Stomach smooth muscle (tissue), 2 donors: ENCODE data around the gene AP1AR.

Source experiments
- H3K27ac ChIP-seq: one replicate; pipeline ENCODE4 v1.7.0; 2013; ENCODE audit warnings: mild to moderate bottlenecking, low read length, inconsistent platforms
- H3K27me3 ChIP-seq, 2 donors: one replicate each; pipeline ENCODE4 v1.7.0; 2013; ENCODE audit warnings: low read length in 2 of 2; ENCODE audit not compliant: insufficient read depth in 2 of 2, control insufficient read depth in 1 of 2
- H3K36me3 ChIP-seq, 2 donors: one replicate each; pipeline ENCODE4 v1.7.0; 2013; ENCODE audit warnings: low read length in 2 of 2; ENCODE audit not compliant: control insufficient read depth in 2 of 2, insufficient read depth in 2 of 2
- H3K4me1 ChIP-seq: one replicate; pipeline ENCODE4 v1.7.0; 2013; ENCODE audit warnings: low read length; ENCODE audit not compliant: control insufficient read depth, insufficient read depth
- H3K4me3 ChIP-seq, 2 donors: one replicate each; pipeline ENCODE4 v1.7.0; 2013; ENCODE audit warnings: low read length in 2 of 2
- H3K9ac ChIP-seq, 2 donors: one replicate each; pipeline ENCODE4 v1.7.0; 2013; ENCODE audit warnings: low read length in 2 of 2, mild to moderate bottlenecking in 1 of 2
- H3K9me3 ChIP-seq, 2 donors: one replicate each; pipeline ENCODE4 v1.7.0; 2013; ENCODE audit warnings: low read length in 2 of 2; ENCODE audit not compliant: control insufficient read depth in 2 of 2
- donor health status: healthy.
- donor health status: Pancreatic carcinoma.

AP1AR gene

GRCh38 chr4:112257098-112257497 lies 25.5 kb downstream of the AP1AR start:
- Histone ChIP-seq H3K9ac (no peak overlapping the region), H3K4me1 (no peaks in the 10 kb centered on the region), H3K27me3 (no peaks in the 10 kb centered on the region), H3K9me3 (no peaks in the 10 kb centered on the region), H3K27ac (no peak overlapping the region), H3K36me3 (peaks cover 2 to 4% of the 10 kb centered on the region in 2 donors), H3K4me3 (no peak overlapping the region)

DNA sequence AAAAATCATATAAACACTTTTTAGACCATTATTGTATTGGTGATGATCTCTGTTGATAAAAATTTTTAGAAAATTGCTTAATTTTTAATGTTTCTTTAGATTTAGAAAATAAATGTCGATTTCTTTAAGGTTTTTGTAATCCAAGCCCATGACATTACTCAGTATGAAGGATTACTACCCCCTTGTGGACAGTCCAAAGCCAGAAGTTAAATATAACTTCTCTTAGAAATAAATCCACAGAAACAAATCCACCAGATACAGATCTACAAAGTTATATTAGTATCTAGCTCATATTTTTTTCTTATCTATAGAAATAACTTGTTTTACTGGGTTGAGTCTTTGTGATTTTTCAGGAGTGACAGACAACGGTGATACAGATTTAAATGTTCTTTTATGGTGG lies 35.2 kb downstream of the AP1AR start:
- H3K9me3 ChIP-seq = no peaks in the 10 kb centered on the region
- no peaks in the 10 kb centered on the region for H3K27me3 ChIP-seq
- no peak overlapping the region for H3K27ac ChIP-seq
- H3K4me1 ChIP-seq = no peaks in the 10 kb centered on the region
- no peak overlapping the region for H3K4me3 ChIP-seq
- H3K9ac ChIP-seq = no peak overlapping the region
- peaks cover under 1 to 5% of the 10 kb centered on the region in 2 donors for H3K36me3 ChIP-seq

DNA sequence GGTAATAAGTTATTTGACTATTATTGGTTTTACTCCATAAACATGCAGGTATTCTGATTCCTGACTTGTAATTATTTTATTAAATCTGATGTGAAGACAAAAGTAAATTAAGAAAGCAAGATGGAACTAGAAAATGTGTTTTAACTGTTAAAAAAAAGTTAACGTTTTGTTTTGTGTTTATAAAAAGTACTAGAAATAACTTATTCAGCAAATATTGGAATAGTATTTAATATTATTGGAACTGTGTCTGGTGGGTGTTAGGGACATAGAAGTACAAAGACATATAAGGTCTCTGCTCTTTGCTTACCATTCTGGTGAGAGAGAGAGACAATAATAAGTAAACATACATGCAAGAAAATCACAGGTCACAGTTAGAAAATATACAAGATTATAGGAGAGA lies 38.5 kb downstream of the AP1AR start:
- H3K27me3 ChIP-seq = no peaks in the 10 kb centered on the region
- peaks cover 0 to 4% of the 10 kb centered on the region in 2 donors for H3K36me3 ChIP-seq
- H3K9me3 ChIP-seq = no peaks in the 10 kb centered on the region
- H3K27ac ChIP-seq = no peak overlapping the region
- H3K4me3 ChIP-seq = no peak overlapping the region
- no peaks in the 10 kb centered on the region for H3K4me1 ChIP-seq
- no peak overlapping the region for H3K9ac ChIP-seq

DNA sequence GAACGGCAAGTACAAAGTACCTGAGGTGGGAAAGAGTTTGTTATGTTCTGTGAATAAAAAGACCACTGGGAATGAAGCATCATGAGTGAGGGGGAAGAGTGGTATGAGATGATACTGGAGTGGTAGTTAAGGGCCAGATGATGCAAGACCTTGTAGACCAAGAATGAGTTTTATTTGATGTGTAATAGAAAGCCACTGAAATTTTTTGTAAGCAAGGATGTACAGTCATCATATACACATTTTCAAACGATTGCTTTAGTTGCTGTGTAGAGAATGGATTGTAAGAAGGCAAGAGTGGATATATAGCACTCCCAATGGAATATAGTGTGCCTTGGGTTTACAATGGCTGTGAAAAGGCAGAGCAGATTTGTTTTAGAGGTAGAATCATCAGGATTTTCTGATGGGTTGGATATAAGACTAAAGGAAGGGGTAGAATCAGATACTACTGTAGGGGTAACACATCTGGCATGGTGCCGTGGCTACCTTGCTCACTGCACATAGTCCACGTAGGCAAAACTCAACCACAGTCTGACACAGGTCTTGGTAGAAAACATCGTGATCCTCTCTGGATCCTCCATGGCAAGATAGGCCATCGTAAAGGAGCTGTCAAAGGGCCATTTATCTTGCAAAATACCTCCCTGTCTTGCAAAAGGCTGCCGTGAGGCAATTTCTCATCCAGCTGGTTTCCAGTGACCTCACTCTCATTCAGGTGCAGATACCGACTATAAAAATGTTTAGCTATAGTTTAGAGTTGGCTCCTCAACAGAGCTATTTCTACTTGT lies 39.2 kb downstream of the AP1AR start:
- Histone ChIP-seq H3K9ac (no peak overlapping the region), H3K36me3 (peaks cover 0 to 4% of the 10 kb centered on the region in 2 donors), H3K27ac (no peak overlapping the region), H3K9me3 (no peaks in the 10 kb centered on the region), H3K27me3 (no peaks in the 10 kb centered on the region), H3K4me3 (no peak overlapping the region), H3K4me1 (no peaks in the 10 kb centered on the region)

DNA sequence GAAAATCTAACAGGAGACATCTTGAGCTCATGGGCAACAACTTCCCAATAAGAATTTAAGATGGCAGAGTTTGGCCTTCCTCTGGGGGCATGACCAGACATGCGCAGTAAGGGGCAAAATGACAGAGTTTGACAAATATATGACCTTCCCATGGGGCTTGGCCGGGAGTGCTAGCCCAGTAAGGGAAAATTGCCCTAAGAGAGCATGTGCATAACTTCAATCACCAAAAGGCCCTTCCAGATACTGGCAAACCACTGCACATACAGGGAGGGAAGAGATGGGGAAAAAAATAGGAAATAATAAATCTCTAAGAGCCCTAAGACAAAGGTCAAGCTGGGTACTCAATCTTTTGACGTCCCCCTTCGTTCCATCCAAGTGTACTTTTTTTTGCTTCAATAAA lies 40.7 kb downstream of the AP1AR start:
- H3K27me3 ChIP-seq = no peaks in the 10 kb centered on the region
- H3K4me1 ChIP-seq = no peaks in the 10 kb centered on the region
- H3K9ac ChIP-seq = no peak overlapping the region
- H3K36me3 ChIP-seq = peaks cover 0 to 8% of the 10 kb centered on the region in 2 donors
- no peaks in the 10 kb centered on the region for H3K9me3 ChIP-seq
- no peak overlapping the region for H3K27ac ChIP-seq
- H3K4me3 ChIP-seq = no peak overlapping the region

- Histone ChIP-seq H3K9ac (no peak overlapping the region), H3K27me3 (no peaks in the 10 kb centered on the region), H3K27ac (no peak overlapping the region), H3K9me3 (no peaks in the 10 kb centered on the region), H3K4me1 (no peaks in the 10 kb centered on the region), H3K4me3 (no peak overlapping the region), H3K36me3 (peaks cover 0 to 5% of the 10 kb centered on the region in 2 donors)
These were observed 43.4 kb downstream of the AP1AR start for GRCh38 chr4:112274959-112275358.

GRCh38 chr4:112276113-112276512 lies 44.5 kb downstream of the AP1AR start:
- Histone ChIP-seq H3K36me3 (peaks cover 0 to 5% of the 10 kb centered on the region in 2 donors), H3K9me3 (no peaks in the 10 kb centered on the region), H3K4me1 (no peaks in the 10 kb centered on the region), H3K9ac (no peak overlapping the region), H3K27ac (no peak overlapping the region), H3K4me3 (no peak overlapping the region), H3K27me3 (no peaks in the 10 kb centered on the region)

GRCh38 chr4:112277220-112277619 lies 45.6 kb downstream of the AP1AR start:
- H3K27ac ChIP-seq = no peak overlapping the region
- no peaks in the 10 kb centered on the region for H3K9me3 ChIP-seq
- no peaks in the 10 kb centered on the region for H3K4me1 ChIP-seq

DNA sequence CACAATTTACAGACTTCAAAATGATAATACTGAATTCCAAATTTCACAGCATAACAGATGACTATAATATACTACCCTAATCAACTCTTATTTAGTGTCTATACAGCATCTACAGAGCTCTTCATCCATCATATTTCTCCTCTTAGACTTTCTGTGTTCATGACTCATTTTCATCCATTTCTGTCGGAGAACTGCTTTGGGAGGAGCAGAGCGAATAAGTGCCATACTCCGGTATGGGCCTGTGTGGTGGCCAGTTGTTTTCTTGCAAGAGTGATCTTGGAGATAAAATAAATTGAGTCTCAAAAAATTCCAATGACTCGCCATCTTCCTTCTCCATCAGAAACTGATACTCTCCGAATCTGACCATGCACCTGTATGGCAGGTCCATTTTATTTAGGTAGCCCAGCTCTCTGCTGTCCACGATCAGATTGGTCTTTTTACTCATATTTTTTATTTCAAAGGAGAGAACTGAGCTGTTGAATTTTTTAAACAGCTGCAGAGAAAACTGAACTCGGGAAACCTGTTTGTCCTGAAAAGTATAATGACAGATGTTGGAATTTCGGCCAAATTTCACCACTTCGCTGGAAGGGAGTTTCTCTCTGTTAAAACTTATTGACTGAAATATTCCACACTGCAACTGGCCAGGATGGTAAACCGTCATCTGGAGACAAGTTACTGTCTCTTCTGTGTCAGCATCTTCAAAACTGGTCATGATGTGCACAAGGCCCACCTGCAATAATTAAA lies 46.3 kb downstream of the AP1AR start:
- H3K9me3 ChIP-seq = no peaks in the 10 kb centered on the region
- no peaks in the 10 kb centered on the region for H3K27me3 ChIP-seq
- H3K4me3 ChIP-seq = no peak overlapping the region
- no peak overlapping the region for H3K27ac ChIP-seq
- H3K9ac ChIP-seq = no peak overlapping the region
- H3K4me1 ChIP-seq = no peaks in the 10 kb centered on the region
- H3K36me3 ChIP-seq = peaks cover 0 to 5% of the 10 kb centered on the region in 2 donors

More at GRCh38 chr4:112277220-112277619, 45.6 kb downstream of the AP1AR start:
- H3K9ac ChIP-seq = no peak overlapping the region
- no peak overlapping the region for H3K4me3 ChIP-seq
- peaks cover 0 to 5% of the 10 kb centered on the region in 2 donors for H3K36me3 ChIP-seq
- no peaks in the 10 kb centered on the region for H3K27me3 ChIP-seq

GRCh38 chr4:112279025-112279881 lies 47.7 kb downstream of the AP1AR start:
- no peaks in the 10 kb centered on the region for H3K9me3 ChIP-seq
- no peak overlapping the region for H3K27ac ChIP-seq
- peaks cover 0 to 5% of the 10 kb centered on the region in 2 donors for H3K36me3 ChIP-seq
- H3K27me3 ChIP-seq = no peaks in the 10 kb centered on the region
- no peak overlapping the region for H3K4me3 ChIP-seq
- H3K4me1 ChIP-seq = peaks cover 6% of the 10 kb centered on the region
- H3K9ac ChIP-seq = no peak overlapping the region
